Endothelial cell of umbilical vein (primary cell): ENCODE measurements around the gene CCR5AS.

ENCODE experiments used
- BruUV-seq: library from RNA; stranded (reverse); fragments of 400-500 nt; replicated peaks from 2 replicates; lab custom pipeline; 2021; lab: Mats Ljungman, UMichigan
- CTCF ChIA-PET: fragments of 300-600, 350-600 bp; sonication (Branson Sonifier 250); formaldehyde crosslinking; loops from one replicate; lab custom pipeline; 2021; ENCODE audit warnings: antibody characterized with exemption, inconsistent platforms; lab: Charles Lee
- POLR2A ChIA-PET: fragments of 300-600, 350-600 bp; sonication (Branson Sonifier 250); formaldehyde crosslinking; loops from one replicate; lab custom pipeline; 2021; ENCODE audit warnings: antibody characterized with exemption, inconsistent platforms; lab: Charles Lee
- DNase-seq: peaks from one replicate; pipeline ENCODE4 v3.0.0-alpha.2; 2011; ENCODE audit warnings: low read depth, low spot score
- FAIRE-seq: peaks from 2 replicates; lab custom pipeline; 2011; peaks lifted over from hg19 to GRCh38; lab: Jason Lieb, UNC
- H2AFZ ChIP-seq: 2 replicates; pipeline ENCODE4 v1.6.0; 2012; ENCODE audit warnings: low read depth, low read length, control low read depth, inconsistent platforms
- H3K27ac ChIP-seq: 2 replicates; pipeline ENCODE4 v1.5.1; 2011; ENCODE audit warnings: low read depth, mild to moderate bottlenecking, control low read depth, low read length, moderate library complexity; ENCODE audit not compliant: insufficient read depth
- H3K27me3 ChIP-seq, 2 experiments: 2 replicates each; pipeline versions ENCODE4 v1.6.0 to v1.6.1; 2011; ENCODE audit warnings: low read length in 2 of 2, mixed read lengths in 1 of 2; ENCODE audit not compliant: control insufficient read depth in 2 of 2, insufficient read depth in 2 of 2
- H3K36me3 ChIP-seq, 2 experiments: 2 replicates in 1 of 2; 3 replicates in 1 of 2; pipeline ENCODE4 v1.5.1; 2011; ENCODE audit warnings: low read length in 2 of 2, mild to moderate bottlenecking in 1 of 2, moderate library complexity in 1 of 2; ENCODE audit not compliant: control insufficient read depth in 2 of 2, insufficient read depth in 2 of 2; ENCODE audit errors: extremely low read depth in 1 of 2
- H3K4me1 ChIP-seq: 3 replicates; pipeline ENCODE4 v1.5.1; 2011; ENCODE audit warnings: mild to moderate bottlenecking, low read length; ENCODE audit not compliant: control insufficient read depth, insufficient read depth; ENCODE audit errors: extremely low read depth
- H3K4me2 ChIP-seq: 2 replicates; pipeline ENCODE4 v1.6.1; 2011; ENCODE audit warnings: low read length, control low read depth, mixed read lengths; ENCODE audit not compliant: insufficient read depth
- H3K4me3 ChIP-seq, 3 experiments: fragments of 200-600 bp in 1 of 3; sonication (generic), shearing (Covaris generic) in 1 of 3; replicated peaks in 1 of 3; 2 replicates each; pipeline ENCODE4 v1.5.1; 2011 to 2016; ENCODE audit warnings: control low read depth in 3 of 3, low read length in 3 of 3, mild to moderate bottlenecking in 2 of 3, inconsistent platforms in 1 of 3, low read depth in 1 of 3, moderate library complexity in 1 of 3; ENCODE audit not compliant: insufficient read depth in 1 of 3
- H3K79me2 ChIP-seq: 2 replicates; pipeline ENCODE4 v1.6.0; 2012; ENCODE audit warnings: low read length, inconsistent platforms; ENCODE audit not compliant: control insufficient read depth, insufficient read depth
- H3K9ac ChIP-seq: replicated peaks from 2 replicates; pipeline ENCODE3; 2011; ENCODE audit warnings: low read length, control low read depth; ENCODE audit not compliant: insufficient read depth; ENCODE audit errors: extremely low read depth
- H3K9me1 ChIP-seq: replicated peaks from 3 replicates; pipeline ENCODE4 v1.6.0; 2011; ENCODE audit warnings: mild to moderate bottlenecking, low read length; ENCODE audit not compliant: control insufficient read depth, insufficient read depth; ENCODE audit errors: extremely low read depth
- H3K9me3 ChIP-seq: replicated peaks from 2 replicates; pipeline ENCODE4 v1.5.1; 2012; ENCODE audit warnings: low read length, inconsistent platforms; ENCODE audit not compliant: control insufficient read depth, insufficient read depth
- H4K20me1 ChIP-seq: replicated peaks from 2 replicates; pipeline ENCODE3; 2011; ENCODE audit warnings: mild to moderate bottlenecking, low read length; ENCODE audit not compliant: control insufficient read depth, insufficient read depth; ENCODE audit errors: extremely low read depth
- FOS ChIP-seq: IDR thresholded peaks from 2 replicates; pipeline ENCODE4 v1.6.1; 2011; ENCODE audit warnings: mild to moderate bottlenecking, low read length, moderate library complexity, borderline replicate concordance; ENCODE audit not compliant: insufficient read depth
- GATA2 ChIP-seq: IDR thresholded peaks from 2 replicates; pipeline ENCODE4 v1.7.0; 2011; ENCODE audit warnings: low read depth, mild to moderate bottlenecking, moderate library complexity, mixed read lengths, low read length; ENCODE audit not compliant: insufficient read length, insufficient read depth
- JUN ChIP-seq: IDR thresholded peaks from 2 replicates; pipeline ENCODE4 v1.6.1; 2011; ENCODE audit warnings: borderline replicate concordance, low read depth; ENCODE audit not compliant: insufficient read length, insufficient read depth
- MYC ChIP-seq: IDR thresholded peaks from one replicate; pipeline ENCODE4 v1.6.1; 2011; ENCODE audit warnings: mild to moderate bottlenecking, low read depth, low read length
- POLR2A ChIP-seq: IDR thresholded peaks from 2 replicates; pipeline ENCODE4 v1.6.1; 2012; ENCODE audit warnings: low read depth, mild to moderate bottlenecking, control low read depth, low read length
- POLR2AphosphoS5 ChIP-seq: IDR thresholded peaks from 2 replicates; pipeline ENCODE4 v1.6.1; 2012; ENCODE audit warnings: low read depth, mild to moderate bottlenecking, control low read depth, low read length, moderate library complexity; ENCODE audit not compliant: insufficient read depth
- dilution Hi-C: fragments of 300-500 bp; cut with MboI; formaldehyde crosslinking; loops from one replicate; pipeline ENCODE4 v1.15.0; 2019; ENCODE audit warnings: low sequenced_read_pairs; ENCODE audit not compliant: extremely low pct_ligation_motif_present
- intact Hi-C: fragments of 100-400 bp; cut with micrococcal nuclease; formaldehyde crosslinking; loops from one replicate; pipeline ENCODE4 v1.10.0; 2022
- TF ChIP-seq, protein P1 (sequence below): IDR thresholded peaks from 2 replicates; pipeline ENCODE4 v1.6.1; 2011; ENCODE audit not compliant: insufficient read depth, insufficient read length
- TF ChIP-seq, protein P2 (sequence below), 2 donors: IDR thresholded peaks; 1 replicate in 1 of 2; 2 replicates in 1 of 2; pipeline ENCODE4 v1.5.1; 2011; ENCODE audit warnings: low read length in 2 of 2, mild to moderate bottlenecking in 2 of 2, moderate library complexity in 2 of 2, control low read depth in 1 of 2, inconsistent platforms in 1 of 2, low read depth in 1 of 2; ENCODE audit not compliant: insufficient read depth in 1 of 2; ENCODE audit errors: extremely low read depth in 1 of 2

The CCR5AS gene

DNA sequence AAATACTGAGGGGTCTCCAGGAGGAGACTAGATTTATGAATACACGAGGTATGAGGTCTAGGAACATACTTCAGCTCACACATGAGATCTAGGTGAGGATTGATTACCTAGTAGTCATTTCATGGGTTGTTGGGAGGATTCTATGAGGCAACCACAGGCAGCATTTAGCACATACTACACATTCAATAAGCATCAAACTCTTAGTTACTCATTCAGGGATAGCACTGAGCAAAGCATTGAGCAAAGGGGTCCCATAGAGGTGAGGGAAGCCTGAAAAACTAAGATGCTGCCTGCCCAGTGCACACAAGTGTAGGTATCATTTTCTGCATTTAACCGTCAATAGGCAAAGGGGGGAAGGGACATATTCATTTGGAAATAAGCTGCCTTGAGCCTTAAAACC, 31.6 kb downstream of the CCR5AS start:
- no peak overlapping the region for H3K9ac ChIP-seq
- peaks cover 7 to 12% of the 10 kb centered on the region in 2 experiments for H3K27me3 ChIP-seq
- ChIA-PET POLR2A (no interaction called here), CTCF (interaction anchor here (0.9 to 1.6 kb wide), 2 partner anchors 8 to 98 kb away, joined by 5 to 10 read pairs; no protein-coding TSS in a partner anchor)
- H3K27ac ChIP-seq, result no peak overlapping the region
- BruUV-seq, result no TSS peak
- intact Hi-C loops, result loop anchor here (5.0 to 10.0 kb wide), 2 partner anchors 180 to 298 kb away; no protein-coding TSS in a partner anchor
- dilution Hi-C loops, result no loop called here
- no peak overlapping the region for H2AFZ ChIP-seq
- DNase-seq, result no peak
- no peaks in the 10 kb centered on the region for H4K20me1 ChIP-seq
- no peaks in the 10 kb centered on the region for H3K4me1 ChIP-seq
- TF ChIP-seq POLR2A (no peak), POLR2AphosphoS5 (no peak), MYC (no peak)
- TF ChIP-seq, protein P1, sequence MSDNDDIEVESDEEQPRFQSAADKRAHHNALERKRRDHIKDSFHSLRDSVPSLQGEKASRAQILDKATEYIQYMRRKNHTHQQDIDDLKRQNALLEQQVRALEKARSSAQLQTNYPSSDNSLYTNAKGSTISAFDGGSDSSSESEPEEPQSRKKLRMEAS, result no peak
- H3K9me1 ChIP-seq, result no peaks in the 10 kb centered on the region
- no peak overlapping the region for H3K4me2 ChIP-seq
- no peaks in the 10 kb centered on the region for H3K36me3 ChIP-seq
- no peaks in the 10 kb centered on the region for H3K9me3 ChIP-seq
- no peak for FAIRE-seq
- no peak overlapping the region for H3K4me3 ChIP-seq
- H3K79me2 ChIP-seq, result no peaks in the 10 kb centered on the region

DNA sequence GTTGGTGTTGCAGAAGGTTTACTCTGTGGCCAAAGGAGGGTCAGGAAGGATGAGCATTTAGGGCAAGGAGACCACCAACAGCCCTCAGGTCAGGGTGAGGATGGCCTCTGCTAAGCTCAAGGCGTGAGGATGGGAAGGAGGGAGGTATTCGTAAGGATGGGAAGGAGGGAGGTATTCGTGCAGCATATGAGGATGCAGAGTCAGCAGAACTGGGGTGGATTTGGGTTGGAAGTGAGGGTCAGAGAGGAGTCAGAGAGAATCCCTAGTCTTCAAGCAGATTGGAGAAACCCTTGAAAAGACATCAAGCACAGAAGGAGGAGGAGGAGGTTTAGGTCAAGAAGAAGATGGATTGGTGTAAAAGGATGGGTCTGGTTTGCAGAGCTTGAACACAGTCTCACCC, 32.1 kb downstream of the CCR5AS start:
- ChIA-PET POLR2A (no interaction called here), CTCF (interaction anchor here (0.9 to 1.6 kb wide), 2 partner anchors 9 to 98 kb away, joined by 5 to 10 read pairs; no protein-coding TSS in a partner anchor)
- Histone ChIP-seq H3K79me2 (no peaks in the 10 kb centered on the region), H3K4me2 (no peak overlapping the region), H3K4me1 (no peaks in the 10 kb centered on the region), H3K27me3 (peaks cover 7 to 15% of the 10 kb centered on the region in 2 experiments), H3K4me3 (no peak overlapping the region), H3K36me3 (no peaks in the 10 kb centered on the region), H3K9me1 (no peaks in the 10 kb centered on the region), H3K9ac (no peak overlapping the region), H4K20me1 (no peaks in the 10 kb centered on the region), H3K9me3 (no peaks in the 10 kb centered on the region), H2AFZ (no peak overlapping the region), H3K27ac (no peak overlapping the region)
- no TSS peak for BruUV-seq
- dilution Hi-C loops (no loop called here), intact Hi-C loops (loop anchor here (5.0 to 10.0 kb wide), 2 partner anchors 180 to 297 kb away; no protein-coding TSS in a partner anchor)
- FAIRE-seq (no peak), DNase-seq (no peak)
- TF ChIP-seq FOS, result no peak
- TF ChIP-seq JUN, result no peak
- TF ChIP-seq GATA2, result no peak
- TF ChIP-seq MYC, result no peak
- TF ChIP-seq, protein P2, sequence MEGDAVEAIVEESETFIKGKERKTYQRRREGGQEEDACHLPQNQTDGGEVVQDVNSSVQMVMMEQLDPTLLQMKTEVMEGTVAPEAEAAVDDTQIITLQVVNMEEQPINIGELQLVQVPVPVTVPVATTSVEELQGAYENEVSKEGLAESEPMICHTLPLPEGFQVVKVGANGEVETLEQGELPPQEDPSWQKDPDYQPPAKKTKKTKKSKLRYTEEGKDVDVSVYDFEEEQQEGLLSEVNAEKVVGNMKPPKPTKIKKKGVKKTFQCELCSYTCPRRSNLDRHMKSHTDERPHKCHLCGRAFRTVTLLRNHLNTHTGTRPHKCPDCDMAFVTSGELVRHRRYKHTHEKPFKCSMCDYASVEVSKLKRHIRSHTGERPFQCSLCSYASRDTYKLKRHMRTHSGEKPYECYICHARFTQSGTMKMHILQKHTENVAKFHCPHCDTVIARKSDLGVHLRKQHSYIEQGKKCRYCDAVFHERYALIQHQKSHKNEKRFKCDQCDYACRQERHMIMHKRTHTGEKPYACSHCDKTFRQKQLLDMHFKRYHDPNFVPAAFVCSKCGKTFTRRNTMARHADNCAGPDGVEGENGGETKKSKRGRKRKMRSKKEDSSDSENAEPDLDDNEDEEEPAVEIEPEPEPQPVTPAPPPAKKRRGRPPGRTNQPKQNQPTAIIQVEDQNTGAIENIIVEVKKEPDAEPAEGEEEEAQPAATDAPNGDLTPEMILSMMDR (IDR thresholded peaks at IDR 0.05; ENCODE audit: extremely low read depth in 1 of 2, insufficient read depth in 1 of 2, low read depth in 1 of 2, low read length in 2 of 2), result no peak
